SK-N-SH (cell line): ENCODE results near the gene NPAS3. TPM values are rescaled to one million over a fixed set of nuclear protein-coding genes. Genes with fewer than 3 reads are reported as not detected.

Source experiments
- CTCF ChIA-PET: fragments of 300-600, 350-600 bp; formaldehyde crosslinking; extraction: SDS; loops from one replicate; lab custom pipeline; 2021; lab: Yijun Ruan, JAX
- POLR2A ChIA-PET: fragments of 350-600 bp; sonication (Branson Sonifier 250); formaldehyde crosslinking; extraction: SDS; loops from one replicate; lab custom pipeline; 2020; ENCODE audit warnings: antibody characterized with exemption, inconsistent platforms; lab: Yijun Ruan, JAX
- DNase-seq: peaks from one replicate; pipeline ENCODE4 v3.0.0; 2012
- H2AFZ ChIP-seq: fragments of 200-600 bp; sonication (generic); 2 replicates; pipeline ENCODE4 v1.8.1; 2016; ENCODE audit warnings: antibody characterized with exemption, mild to moderate bottlenecking, low read depth
- H3F3A ChIP-seq: fragments of 200-600 bp; sonication (generic); replicated peaks from 2 replicates; pipeline ENCODE3; 2016; ENCODE audit warnings: antibody characterized with exemption, mild to moderate bottlenecking; ENCODE audit not compliant: insufficient read depth
- H3K27ac ChIP-seq, 2 experiments: fragments of 200-500 bp in 1 of 2; fragments of 200-600 bp in 1 of 2; sonication (Bioruptor generic) in 1 of 2; sonication (generic), shearing (Covaris generic) in 1 of 2; 2 replicates each; pipeline versions ENCODE4 v1.5.1 to v1.6.1; 2014 to 2016; ENCODE audit warnings: low read depth in 2 of 2, inconsistent platforms in 1 of 2, low read length in 1 of 2, mild to moderate bottlenecking in 1 of 2, mixed read lengths in 1 of 2
- H3K27me3 ChIP-seq: fragments of 200-600 bp; sonication (generic), shearing (Covaris generic); 2 replicates; pipeline ENCODE4 v1.6.1; 2016; ENCODE audit warnings: mixed run types; ENCODE audit not compliant: insufficient read depth
- H3K36me3 ChIP-seq, 2 experiments: fragments of 200-500 bp in 1 of 2; fragments of 200-600 bp in 1 of 2; sonication (Bioruptor generic) in 1 of 2; sonication (generic) in 1 of 2; replicated peaks in 1 of 2; 2 replicates each; pipeline versions ENCODE3 to v1.5.1; 2014 to 2016; ENCODE audit warnings: low read length in 1 of 2, mild to moderate bottlenecking in 1 of 2; ENCODE audit not compliant: insufficient read depth in 2 of 2, control insufficient read depth in 1 of 2
- H3K4me1 ChIP-seq, 2 experiments: fragments of 200-500 bp in 1 of 2; fragments of 200-600 bp in 1 of 2; sonication (Bioruptor generic) in 1 of 2; sonication (generic), shearing (Covaris generic) in 1 of 2; 2 replicates each; pipeline versions ENCODE4 v1.5.1 to v1.6.1; 2014 to 2016; ENCODE audit warnings: low read depth in 1 of 2, low read length in 1 of 2, mixed run types in 1 of 2; ENCODE audit not compliant: insufficient read depth in 2 of 2, control insufficient read depth in 1 of 2
- H3K4me2 ChIP-seq: fragments of 200-600 bp; sonication (generic), shearing (Covaris generic); 2 replicates; pipeline ENCODE4 v1.6.1; 2017; ENCODE audit warnings: mixed run types
- H3K4me3 ChIP-seq, 2 experiments: fragments of 200-500 bp in 1 of 2; fragments of 200-600 bp in 1 of 2; sonication (Bioruptor generic) in 1 of 2; sonication (generic), shearing (Covaris generic) in 1 of 2; 2 replicates each; pipeline versions ENCODE4 v1.5.1 to v1.8.1; 2014 to 2016; ENCODE audit warnings: low read depth in 2 of 2, inconsistent platforms in 1 of 2, low read length in 1 of 2, mild to moderate bottlenecking in 1 of 2, mixed read lengths in 1 of 2, moderate library complexity in 1 of 2
- H3K79me2 ChIP-seq: fragments of 200-600 bp; sonication (generic); 2 replicates; pipeline ENCODE4 v1.8.1; 2017; ENCODE audit warnings: mild to moderate bottlenecking; ENCODE audit not compliant: insufficient read depth
- H3K9ac ChIP-seq: fragments of 200-600 bp; sonication (generic); 2 replicates; pipeline ENCODE4 v1.6.1; 2017; ENCODE audit warnings: mixed run types
- H3K9me2 ChIP-seq: fragments of 200-600 bp; sonication (generic); 2 replicates; pipeline ENCODE4 v1.6.1; 2017; ENCODE audit warnings: mixed run types
- H3K9me3 ChIP-seq: fragments of 200-600 bp; sonication (generic); 2 replicates; pipeline ENCODE4 v1.6.1; 2017; ENCODE audit warnings: mixed run types, mild to moderate bottlenecking, moderate library complexity
- H4K20me1 ChIP-seq: fragments of 200-600 bp; sonication (generic); 2 replicates; pipeline ENCODE4 v1.6.1; 2017; ENCODE audit warnings: mild to moderate bottlenecking, mixed run types; ENCODE audit not compliant: insufficient read depth
- EP300 ChIP-seq, 2 experiments: IDR thresholded peaks; 2 replicates each; pipeline versions ENCODE4 v1.4.0 to v1.6.1; 2012; ENCODE audit warnings: borderline replicate concordance in 1 of 2, low read depth in 1 of 2, low read length in 1 of 2
- EZH2phosphoT487 ChIP-seq: fragments of 200-600 bp; sonication (generic); IDR thresholded peaks from 2 replicates; pipeline ENCODE4 v1.6.1; 2017; ENCODE audit warnings: low read depth, mixed run types, mild to moderate bottlenecking, antibody characterized with exemption, moderate library complexity, borderline replicate concordance
- FOSL2 ChIP-seq: IDR thresholded peaks from 2 replicates; pipeline ENCODE4 v1.4.0; 2012; ENCODE audit warnings: low read depth, mild to moderate bottlenecking, moderate library complexity, borderline replicate concordance
- FOXJ3 ChIP-seq: sonication (generic); formaldehyde crosslinking; IDR thresholded peaks from 2 replicates; pipeline ENCODE4 v1.5.1; 2020; ENCODE audit warnings: mild to moderate bottlenecking, missing genetic modification reagents
- FOXM1 ChIP-seq: IDR thresholded peaks from 2 replicates; pipeline ENCODE4 v1.4.0; 2012; ENCODE audit warnings: low read depth, mild to moderate bottlenecking
- GATA2 ChIP-seq: sonication (generic); formaldehyde crosslinking; IDR thresholded peaks from 2 replicates; pipeline ENCODE4 v1.5.0; 2020; ENCODE audit warnings: mild to moderate bottlenecking, missing genetic modification reagents
- MEF2A ChIP-seq: IDR thresholded peaks from 2 replicates; pipeline ENCODE4 v1.4.0; 2012; ENCODE audit warnings: low read depth, borderline replicate concordance
- MXI1 ChIP-seq: IDR thresholded peaks from 2 replicates; pipeline ENCODE4 v1.6.1; 2012; ENCODE audit warnings: mild to moderate bottlenecking, low read depth, low read length, improper control_type of control experiment
- NRF1 ChIP-seq: IDR thresholded peaks from 2 replicates; pipeline ENCODE4 v1.6.1; 2012; ENCODE audit warnings: low read depth, mild to moderate bottlenecking, low read length
- RAD21 ChIP-seq: IDR thresholded peaks from 2 replicates; pipeline ENCODE4 v1.6.1; 2012; ENCODE audit warnings: mild to moderate bottlenecking, low read length
- RXRA ChIP-seq: IDR thresholded peaks from 2 replicates; pipeline ENCODE4 v1.4.0; 2012; ENCODE audit warnings: low read depth, mild to moderate bottlenecking, borderline replicate concordance
- WGBS: methylation state at CpG from one replicate; pipeline ENCODE4 v1.1.6; 2017; ENCODE audit warnings: low lambda C conversion rate; 5-methylcytosine and 5-hydroxymethylcytosine counted together
- polyA plus RNA-seq, 3 experiments: library from polyadenylated mRNA; depleted of rRNA; stranded (reverse); fragments of >200 nt; gene quantifications; 2 replicates each; pipeline ENCODE4 v1.2.3, GENCODE V29; 2012
- TF ChIP-seq, protein P1 (sequence below): IDR thresholded peaks from 2 replicates; pipeline ENCODE4 v1.4.0; 2012; ENCODE audit warnings: low read depth, borderline replicate concordance
- TF ChIP-seq, protein P2 (sequence below): IDR thresholded peaks from 2 replicates; pipeline ENCODE4; 2012
- TF ChIP-seq, protein P3 (sequence below): IDR thresholded peaks from 2 replicates; pipeline ENCODE4 v1.6.1; 2012; ENCODE audit warnings: mild to moderate bottlenecking, low read depth, low read length, moderate library complexity

Gene NPAS3
- polyA plus RNA-seq, 1 of the 3 experiments (the other 2 are of a cell fraction), result 4.3 TPM

DNA sequence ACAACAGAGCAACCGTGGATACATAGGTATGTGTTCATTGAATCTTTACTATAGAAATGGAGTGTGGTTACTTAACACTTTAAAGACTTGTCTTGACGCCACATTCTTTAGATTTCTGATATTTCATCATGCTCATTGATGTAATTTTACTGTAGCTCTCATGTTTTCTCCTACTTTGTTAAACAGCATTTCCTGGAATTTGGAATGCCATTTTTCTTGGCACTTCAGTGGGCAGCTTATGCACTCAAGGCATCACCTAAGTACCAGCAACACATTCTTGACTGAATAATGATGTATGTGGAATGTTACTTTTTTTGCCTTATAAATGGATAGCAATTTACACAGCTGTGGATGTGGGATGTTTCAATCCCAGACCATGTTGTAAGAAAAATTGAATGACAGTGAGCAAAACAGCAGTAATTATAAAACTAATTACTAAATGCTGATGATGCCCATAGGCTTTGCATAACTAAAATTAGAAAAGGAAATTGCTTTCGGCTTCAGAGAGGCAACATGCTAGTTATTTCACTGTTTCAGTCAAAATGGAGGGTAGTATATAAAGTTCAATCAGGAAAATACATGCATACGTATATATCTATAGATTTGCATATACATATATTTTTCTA lies 298.5 kb downstream of the NPAS3 start:
- WGBS, result 66% methylated on average over 4 of the region's 4 CpGs
- no peaks in the 10 kb centered on the region for H3K27me3 ChIP-seq
- H3K79me2 ChIP-seq, result no peaks in the 10 kb centered on the region
- ChIA-PET CTCF (no interaction called here), POLR2A (no interaction called here)
- H3K4me3 ChIP-seq, result no peak overlapping the region
- H3K4me1 ChIP-seq, result peaks cover 0 to 6% of the 10 kb centered on the region in 2 experiments; a peak in 1 of 4 replicates
- TF ChIP-seq EP300 (IDR thresholded peaks at IDR 0.05; ENCODE audit: borderline replicate concordance in 1 of 2, low read depth in 1 of 2, low read length in 1 of 2), result no peak
- TF ChIP-seq, protein P1, sequence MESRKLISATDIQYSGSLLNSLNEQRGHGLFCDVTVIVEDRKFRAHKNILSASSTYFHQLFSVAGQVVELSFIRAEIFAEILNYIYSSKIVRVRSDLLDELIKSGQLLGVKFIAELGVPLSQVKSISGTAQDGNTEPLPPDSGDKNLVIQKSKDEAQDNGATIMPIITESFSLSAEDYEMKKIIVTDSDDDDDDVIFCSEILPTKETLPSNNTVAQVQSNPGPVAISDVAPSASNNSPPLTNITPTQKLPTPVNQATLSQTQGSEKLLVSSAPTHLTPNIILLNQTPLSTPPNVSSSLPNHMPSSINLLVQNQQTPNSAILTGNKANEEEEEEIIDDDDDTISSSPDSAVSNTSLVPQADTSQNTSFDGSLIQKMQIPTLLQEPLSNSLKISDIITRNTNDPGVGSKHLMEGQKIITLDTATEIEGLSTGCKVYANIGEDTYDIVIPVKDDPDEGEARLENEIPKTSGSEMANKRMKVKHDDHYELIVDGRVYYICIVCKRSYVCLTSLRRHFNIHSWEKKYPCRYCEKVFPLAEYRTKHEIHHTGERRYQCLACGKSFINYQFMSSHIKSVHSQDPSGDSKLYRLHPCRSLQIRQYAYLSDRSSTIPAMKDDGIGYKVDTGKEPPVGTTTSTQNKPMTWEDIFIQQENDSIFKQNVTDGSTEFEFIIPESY, result no peak
- no peak overlapping the region for H3K27ac ChIP-seq
- no peaks in the 10 kb centered on the region for H3K9me2 ChIP-seq
- no peaks in the 10 kb centered on the region for H3K9me3 ChIP-seq
- no peaks in the 10 kb centered on the region for H3K36me3 ChIP-seq
- no peaks in the 10 kb centered on the region for H3F3A ChIP-seq
- no peak for DNase-seq
- H3K4me2 ChIP-seq, result no peak overlapping the region
- no peak overlapping the region for H2AFZ ChIP-seq
- H3K9ac ChIP-seq, result no peak overlapping the region
- H4K20me1 ChIP-seq, result no peaks in the 10 kb centered on the region

DNA sequence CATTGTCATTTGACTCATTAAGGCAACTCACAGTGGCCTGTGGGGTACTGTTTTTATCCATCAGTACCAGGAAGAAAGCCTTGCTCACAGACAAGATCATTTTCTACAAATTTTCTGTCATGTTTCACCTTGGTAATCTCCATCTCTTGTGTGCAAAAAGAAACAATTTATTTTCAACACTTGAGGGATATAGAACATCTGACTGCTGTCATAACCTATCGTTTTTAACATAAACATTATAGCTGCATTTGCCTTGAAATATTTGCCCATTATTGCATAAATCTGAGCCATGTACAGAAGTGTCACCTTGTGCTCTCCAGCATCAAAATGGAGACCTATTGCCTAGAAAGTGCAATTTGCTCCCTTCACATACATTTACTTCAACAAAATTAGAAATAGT lies 300.8 kb downstream of the NPAS3 start:
- no peak overlapping the region for H2AFZ ChIP-seq
- H3K27ac ChIP-seq, result no peak overlapping the region
- no peak overlapping the region for H3K4me3 ChIP-seq
- H3K9me3 ChIP-seq, result no peaks in the 10 kb centered on the region
- H3K79me2 ChIP-seq, result no peaks in the 10 kb centered on the region
- H3K9me2 ChIP-seq, result no peaks in the 10 kb centered on the region
- 53% methylated on average over 1 of the region's 1 CpG for WGBS
- DNase-seq, result no peak
- CTCF ChIA-PET, result no interaction called here
- H3K36me3 ChIP-seq, result no peaks in the 10 kb centered on the region
- H3K9ac ChIP-seq, result no peak overlapping the region
- H3K4me2 ChIP-seq, result no peak overlapping the region
- TF ChIP-seq, protein P1, result no peak
- TF ChIP-seq, protein P2, sequence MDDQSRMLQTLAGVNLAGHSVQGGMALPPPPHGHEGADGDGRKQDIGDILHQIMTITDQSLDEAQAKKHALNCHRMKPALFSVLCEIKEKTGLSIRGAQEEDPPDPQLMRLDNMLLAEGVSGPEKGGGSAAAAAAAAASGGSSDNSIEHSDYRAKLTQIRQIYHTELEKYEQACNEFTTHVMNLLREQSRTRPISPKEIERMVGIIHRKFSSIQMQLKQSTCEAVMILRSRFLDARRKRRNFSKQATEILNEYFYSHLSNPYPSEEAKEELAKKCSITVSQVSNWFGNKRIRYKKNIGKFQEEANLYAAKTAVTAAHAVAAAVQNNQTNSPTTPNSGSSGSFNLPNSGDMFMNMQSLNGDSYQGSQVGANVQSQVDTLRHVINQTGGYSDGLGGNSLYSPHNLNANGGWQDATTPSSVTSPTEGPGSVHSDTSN, result no peak
- TF ChIP-seq, protein P3, sequence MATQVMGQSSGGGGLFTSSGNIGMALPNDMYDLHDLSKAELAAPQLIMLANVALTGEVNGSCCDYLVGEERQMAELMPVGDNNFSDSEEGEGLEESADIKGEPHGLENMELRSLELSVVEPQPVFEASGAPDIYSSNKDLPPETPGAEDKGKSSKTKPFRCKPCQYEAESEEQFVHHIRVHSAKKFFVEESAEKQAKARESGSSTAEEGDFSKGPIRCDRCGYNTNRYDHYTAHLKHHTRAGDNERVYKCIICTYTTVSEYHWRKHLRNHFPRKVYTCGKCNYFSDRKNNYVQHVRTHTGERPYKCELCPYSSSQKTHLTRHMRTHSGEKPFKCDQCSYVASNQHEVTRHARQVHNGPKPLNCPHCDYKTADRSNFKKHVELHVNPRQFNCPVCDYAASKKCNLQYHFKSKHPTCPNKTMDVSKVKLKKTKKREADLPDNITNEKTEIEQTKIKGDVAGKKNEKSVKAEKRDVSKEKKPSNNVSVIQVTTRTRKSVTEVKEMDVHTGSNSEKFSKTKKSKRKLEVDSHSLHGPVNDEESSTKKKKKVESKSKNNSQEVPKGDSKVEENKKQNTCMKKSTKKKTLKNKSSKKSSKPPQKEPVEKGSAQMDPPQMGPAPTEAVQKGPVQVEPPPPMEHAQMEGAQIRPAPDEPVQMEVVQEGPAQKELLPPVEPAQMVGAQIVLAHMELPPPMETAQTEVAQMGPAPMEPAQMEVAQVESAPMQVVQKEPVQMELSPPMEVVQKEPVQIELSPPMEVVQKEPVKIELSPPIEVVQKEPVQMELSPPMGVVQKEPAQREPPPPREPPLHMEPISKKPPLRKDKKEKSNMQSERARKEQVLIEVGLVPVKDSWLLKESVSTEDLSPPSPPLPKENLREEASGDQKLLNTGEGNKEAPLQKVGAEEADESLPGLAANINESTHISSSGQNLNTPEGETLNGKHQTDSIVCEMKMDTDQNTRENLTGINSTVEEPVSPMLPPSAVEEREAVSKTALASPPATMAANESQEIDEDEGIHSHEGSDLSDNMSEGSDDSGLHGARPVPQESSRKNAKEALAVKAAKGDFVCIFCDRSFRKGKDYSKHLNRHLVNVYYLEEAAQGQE, result no peak
- TF ChIP-seq MEF2A (no peak), FOXJ3 (no peak), RAD21 (no peak), RXRA (no peak), FOXM1 (no peak), MXI1 (no peak), NRF1 (no peak), FOSL2 (no peak), EZH2phosphoT487 (no peak), GATA2 (no peak), EP300 (IDR thresholded peaks at IDR 0.05; ENCODE audit: borderline replicate concordance in 1 of 2, low read depth in 1 of 2, low read length in 1 of 2) (no peak)
- no peaks in the 10 kb centered on the region for H3K27me3 ChIP-seq
- no peaks in the 10 kb centered on the region for H4K20me1 ChIP-seq
- POLR2A ChIA-PET, result no interaction called here
- no peaks in the 10 kb centered on the region for H3F3A ChIP-seq
- peaks cover 0 to 6% of the 10 kb centered on the region in 2 experiments; a peak in 1 of 4 replicates for H3K4me1 ChIP-seq
